Stimulated activated naive CD4-positive, alpha-beta T cell (primary cell): ENCODE results near the gene TRMT61B.

Experiments used
- DNase-seq, 6 experiments: peaks; one replicate each; lab custom pipeline; 2025; lab: John Stamatoyannopoulos, UW

TRMT61B gene

GRCh38 chr2:28870146-28870891 lies at the start of gene TRMT61B:
Gene TRMT61B, minus strand, starts transcription at chr2:28870309. Its CDS starts 32 bp downstream, at chr2:28870277.
- peak; percentile 92 to 99 (median 95) for DNase-seq

GRCh38 chr2:28915939-28916338 lies 45.8 kb upstream of the TRMT61B start:
- no peak for DNase-seq

DNA sequence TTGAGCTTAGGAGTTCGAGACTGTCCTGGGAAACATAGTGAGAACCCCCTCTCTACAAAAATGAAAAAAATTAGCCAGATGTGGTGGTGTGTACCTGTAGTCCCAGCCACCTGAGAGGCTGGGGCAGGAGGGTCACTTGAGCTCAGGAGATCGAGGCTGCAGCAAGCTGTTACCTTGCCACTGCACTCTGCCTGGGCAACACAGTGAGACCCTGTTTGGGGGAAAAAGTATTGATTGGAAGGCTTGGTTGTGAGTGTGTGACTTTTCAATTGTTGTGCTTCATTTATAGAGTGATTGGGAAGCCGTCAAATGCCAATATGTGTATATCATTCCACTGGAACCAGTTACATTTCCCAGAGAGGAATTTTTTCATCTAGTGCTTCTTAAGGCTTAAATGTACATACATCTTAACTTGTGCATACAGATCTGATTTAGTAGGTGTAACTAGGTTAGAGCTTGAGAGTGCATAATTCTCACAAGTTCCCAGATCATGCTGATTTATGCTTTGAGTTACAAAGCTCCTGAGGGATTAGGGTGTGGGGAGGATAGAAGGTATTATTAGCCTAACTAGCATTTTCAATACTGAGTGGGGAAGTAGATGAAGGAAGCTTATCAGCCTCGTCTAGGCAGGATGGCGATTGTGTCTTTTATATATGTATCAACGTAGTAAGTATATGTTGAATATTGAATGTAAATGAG lies 39.7 kb upstream of the TRMT61B start:
- DNase-seq = no peak

- DNase-seq = no peak
Measured at GRCh38 chr2:28908172-28908571, 38.1 kb upstream of the TRMT61B start.

GRCh38 chr2:28906821-28907220 lies 36.7 kb upstream of the TRMT61B start:
- DNase-seq = no peak

DNA sequence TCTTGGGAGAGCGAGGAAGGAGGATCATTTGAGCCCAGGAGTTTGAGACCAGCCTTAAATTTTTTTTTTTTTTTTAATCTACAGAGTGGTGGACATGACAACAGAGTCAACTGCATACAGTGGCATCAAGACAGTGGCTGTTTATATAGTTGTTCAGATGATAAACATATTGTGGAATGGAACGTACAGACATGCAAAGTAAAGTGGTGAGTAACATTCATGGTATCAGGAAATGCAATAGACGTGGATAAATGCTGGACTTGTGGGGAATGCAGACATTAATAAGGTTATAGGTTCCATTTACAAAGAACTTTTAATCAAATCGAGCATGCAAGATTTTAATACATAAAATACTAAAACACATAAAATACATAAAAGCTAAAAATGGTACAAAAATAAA lies 36.3 kb upstream of the TRMT61B start:
- DNase-seq = no peak

- no peak for DNase-seq
Measured at GRCh38 chr2:28905533-28905932, 35.4 kb upstream of the TRMT61B start.

DNA sequence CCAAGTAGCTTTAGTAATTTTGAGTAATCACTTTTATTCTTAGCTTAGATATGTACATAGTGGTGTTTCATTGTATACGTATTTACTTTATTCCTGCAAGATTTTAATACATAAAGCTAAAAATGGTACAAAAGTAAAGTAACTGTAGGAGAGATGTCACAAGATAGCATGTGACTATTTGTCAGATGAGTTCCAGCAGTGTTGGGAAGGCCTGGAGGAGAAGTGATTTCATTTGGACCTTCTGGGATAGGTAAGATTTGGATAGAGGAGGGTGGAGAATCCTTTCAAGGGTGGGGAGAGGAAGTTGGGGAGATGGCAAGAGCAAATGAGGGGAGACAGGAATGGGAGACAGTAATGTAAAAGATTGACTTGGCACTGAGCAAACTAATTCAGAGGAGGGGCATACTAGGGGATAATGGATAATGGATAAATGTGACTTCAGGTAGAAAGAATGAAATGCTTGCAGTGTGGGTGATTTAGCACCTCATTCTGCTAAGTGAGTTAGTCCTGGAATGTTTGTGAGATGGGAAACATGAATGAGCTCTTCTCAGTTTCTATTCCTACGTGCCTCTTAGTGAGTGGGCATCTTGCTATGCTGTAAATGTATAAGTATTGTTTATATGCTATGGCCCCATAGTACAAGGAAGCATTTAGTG lies 34.8 kb upstream of the TRMT61B start:
- DNase-seq = no peak

- DNase-seq = no peak
Measured at GRCh38 chr2:28904295-28904694, 34.2 kb upstream of the TRMT61B start.

DNA sequence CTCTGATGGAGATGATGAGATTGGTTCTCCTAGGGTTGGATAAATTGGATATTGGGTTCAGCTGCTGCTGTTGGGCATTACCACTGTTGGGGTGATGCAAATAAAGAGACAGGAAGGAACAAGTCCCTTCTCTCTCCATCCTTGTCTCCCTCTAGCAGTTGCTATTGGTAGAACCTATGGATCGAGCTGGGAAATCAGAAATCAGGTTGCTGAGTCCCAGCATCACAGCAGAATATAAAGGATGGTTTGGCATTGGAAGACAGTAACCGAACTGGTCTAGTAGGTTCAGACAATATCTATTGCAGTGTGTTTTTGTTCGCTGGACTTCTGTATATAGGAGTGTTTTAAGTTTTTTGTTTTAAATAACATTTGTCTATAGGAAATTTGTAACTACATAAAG lies 32.5 kb upstream of the TRMT61B start:
- DNase-seq = no peak

DNA sequence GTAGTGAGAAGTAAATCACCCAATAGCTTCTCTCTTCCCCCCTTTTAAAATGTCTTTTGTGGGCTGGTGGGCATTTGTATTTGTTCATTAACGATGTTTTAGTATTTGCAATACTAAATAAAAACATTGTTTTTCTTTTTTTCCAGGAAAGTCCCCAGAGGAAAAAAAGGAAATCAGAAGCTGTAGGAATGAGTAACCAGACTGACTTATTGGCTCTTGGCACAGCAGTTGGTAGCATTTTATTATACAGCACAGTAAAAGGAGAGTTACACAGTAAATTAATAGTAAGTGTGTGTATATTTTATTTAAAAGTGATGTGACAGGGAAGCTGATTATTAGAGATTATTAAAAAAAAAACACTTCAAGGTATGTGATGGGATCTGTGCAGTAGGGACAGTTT lies 31.7 kb upstream of the TRMT61B start:
- DNase-seq = no peak

DNA sequence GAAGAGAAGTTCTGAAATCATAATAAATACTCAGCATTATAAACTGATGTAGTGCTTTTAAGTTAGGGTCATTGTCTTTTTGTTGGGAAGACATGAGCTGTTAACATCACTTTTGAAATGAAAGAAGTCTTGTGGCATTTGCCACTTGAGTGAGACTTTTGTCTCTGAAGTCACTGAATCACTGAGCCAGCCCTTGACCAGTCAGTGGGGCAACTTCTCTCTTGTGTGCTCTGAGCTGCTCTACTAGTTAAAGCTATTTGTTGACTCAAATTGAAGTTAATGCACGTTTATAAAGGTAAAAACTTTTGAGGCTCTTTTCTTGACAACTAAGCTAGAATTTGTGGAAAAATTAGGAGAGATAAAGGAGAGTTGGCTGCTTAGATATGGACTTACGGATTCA lies 31.1 kb upstream of the TRMT61B start:
- DNase-seq = no peak

DNA sequence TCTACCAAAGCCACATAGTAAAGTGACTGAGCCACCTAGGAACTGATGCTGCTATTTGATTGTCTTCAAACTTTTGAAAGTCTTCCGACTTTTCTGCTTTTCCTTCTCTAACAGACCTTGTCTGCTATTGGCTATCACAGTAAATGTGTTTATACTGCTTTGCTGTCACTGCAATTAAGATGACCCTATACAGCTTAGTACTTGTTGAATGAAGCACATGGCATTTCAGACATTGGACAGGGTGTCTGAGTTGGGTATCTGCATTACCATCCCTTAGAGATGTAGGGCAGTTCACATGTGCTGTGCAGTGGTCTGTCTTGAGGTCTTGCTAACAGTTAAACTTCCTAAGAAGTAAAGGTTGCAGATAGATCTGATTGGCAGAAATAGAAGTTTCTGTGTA lies 27.9 kb upstream of the TRMT61B start:
- DNase-seq = no peak

GRCh38 chr2:28896906-28897305 lies 26.8 kb upstream of the TRMT61B start:
- no peak for DNase-seq

- peak in 3 of 6 experiments; percentile 13 to 39 (median 28) for DNase-seq
Measured at GRCh38 chr2:28895189-28895893, 25.2 kb upstream of the TRMT61B start.

- DNase-seq = peak; percentile 94 to 98 (median 96)
Measured at GRCh38 chr2:28894470-28895188, 24.5 kb upstream of the TRMT61B start, which contains the start of gene WDR43. Gene WDR43, plus strand, starts transcription at chr2:28894667. Its CDS starts 32 bp downstream, at chr2:28894699.

GRCh38 chr2:28893488-28893887 lies 23.4 kb upstream of the TRMT61B start:
- no peak for DNase-seq

DNA sequence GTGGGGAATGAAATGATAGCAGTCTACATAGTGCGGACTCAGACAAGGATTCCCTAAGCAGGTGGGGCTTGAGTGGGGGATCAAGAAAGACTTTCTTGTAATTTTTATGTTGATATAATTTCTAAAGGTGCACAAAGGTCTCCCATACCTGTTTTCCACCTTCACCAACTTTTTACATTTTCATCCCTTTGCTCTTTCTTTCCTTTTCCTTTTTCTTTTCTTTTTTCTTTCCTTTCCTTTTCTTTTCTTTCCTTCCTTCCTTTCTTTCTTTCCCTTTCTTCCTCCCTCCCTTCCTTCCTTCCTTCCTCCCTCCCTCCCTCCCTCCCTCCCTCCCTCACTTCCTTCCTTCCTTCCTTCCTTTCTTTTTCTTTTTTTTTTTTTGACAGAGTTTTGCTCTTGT lies 10.1 kb upstream of the TRMT61B start:
- DNase-seq = no peak

- no peak for DNase-seq
Measured at GRCh38 chr2:28871620-28872019, 1.5 kb upstream of the TRMT61B start.

DNA sequence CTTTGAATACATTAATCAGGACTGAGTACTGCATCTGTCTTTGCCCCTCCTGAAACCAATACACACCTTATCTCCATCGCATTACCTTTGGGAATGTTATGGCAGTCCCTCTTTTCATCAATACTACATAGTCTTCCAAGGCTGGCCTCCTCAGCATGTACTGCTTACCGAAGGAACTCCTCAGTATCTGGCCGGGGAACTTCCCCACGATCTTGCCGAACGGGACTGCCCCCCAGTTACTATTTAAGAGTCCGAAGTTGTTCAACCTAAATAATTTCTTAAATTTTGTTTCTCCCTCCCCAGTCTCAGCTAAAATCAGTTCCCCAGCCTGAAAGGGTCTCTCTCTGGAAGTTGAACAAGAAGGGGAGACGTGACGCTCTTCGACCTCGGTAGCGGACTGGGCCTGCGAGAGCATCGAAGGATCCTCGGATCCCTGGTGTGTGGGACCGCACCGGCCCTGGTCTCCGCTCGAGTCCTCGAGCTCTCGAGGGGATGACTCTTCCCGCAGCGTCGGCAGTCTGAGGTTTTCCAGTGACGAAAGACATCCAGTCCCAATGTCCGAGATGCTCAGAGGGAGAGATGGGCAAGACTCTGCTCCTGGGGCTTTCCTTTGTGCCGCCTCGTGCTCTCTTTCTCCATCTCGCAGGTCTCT lies 489 bp downstream of the TRMT61B start:
- peak in 2 of 6 experiments; percentile 9 to 16 for DNase-seq

DNA sequence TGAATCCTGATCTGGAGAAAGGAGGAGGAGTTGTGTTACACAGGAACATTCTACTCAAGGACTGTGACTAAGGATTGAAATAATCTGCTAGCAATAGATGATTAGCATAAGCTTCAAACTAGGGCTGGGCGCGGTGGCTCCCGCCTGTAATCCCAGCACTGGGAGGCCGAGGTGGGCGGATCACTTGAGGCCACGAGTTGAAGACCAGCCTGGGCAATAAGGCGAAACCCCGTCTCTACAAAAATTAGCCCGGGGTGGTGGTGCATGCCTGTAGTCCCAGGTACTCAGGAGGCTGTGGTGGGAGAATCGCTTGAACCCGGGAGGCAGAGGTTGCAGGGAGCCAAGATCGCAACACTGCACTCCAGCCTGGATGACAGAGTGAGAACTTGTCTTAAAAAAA lies 1.5 kb downstream of the TRMT61B start:
- DNase-seq = no peak
